GM19324 (cell line): ENCODE data around the gene TMPRSS11B.
"Not testable (repeated sequence)": the region's sequence is repeated elsewhere in the genome, so short reads cannot be mapped to it uniquely, and the experiment has no call there.

Experiments used
- ATAC-seq: cut with Tn5 transposase; IDR thresholded peaks from one replicate; pipeline ENCODE4 v1.9.1; 2021; ENCODE audit warnings: mild to moderate bottlenecking, moderate library complexity; ENCODE audit not compliant: unreplicated experiment, low FRiP score

TMPRSS11B gene

GRCh38 chr4:68240620-68241019 lies 4.9 kb downstream of the TMPRSS11B start:
- no peak for ATAC-seq

GRCh38 chr4:68228568-68228967 lies 16.9 kb downstream of the TMPRSS11B start:
- ATAC-seq, result no peak

GRCh38 chr4:68218044-68218443 lies 27.4 kb downstream of the TMPRSS11B start:
- ATAC-seq, result no peak

GRCh38 chr4:68216501-68216900 lies 29.0 kb downstream of the TMPRSS11B start:
- ATAC-seq, result no peak

- ATAC-seq, result no peak
Measured at GRCh38 chr4:68209003-68209402, 36.5 kb downstream of the TMPRSS11B start.

GRCh38 chr4:68194305-68194704 lies 51.2 kb downstream of the TMPRSS11B start:
- ATAC-seq, result not testable (repeated sequence)

- no peak for ATAC-seq
Measured at GRCh38 chr4:68193194-68193593, 52.3 kb downstream of the TMPRSS11B start.

- ATAC-seq, result no peak
Measured at GRCh38 chr4:68187145-68187544, 58.3 kb downstream of the TMPRSS11B start.

- no peak for ATAC-seq
Measured at GRCh38 chr4:68184923-68185322, 60.6 kb downstream of the TMPRSS11B start.

- no peak for ATAC-seq
Measured at GRCh38 chr4:68183417-68183816, 62.1 kb downstream of the TMPRSS11B start.

- ATAC-seq, result no peak
Measured at GRCh38 chr4:68182382-68182820, 63.1 kb downstream of the TMPRSS11B start.

GRCh38 chr4:68180849-68181526 lies 64.5 kb downstream of the TMPRSS11B start:
- no peak for ATAC-seq

- ATAC-seq, result no peak
Measured at GRCh38 chr4:68176904-68177303, 68.6 kb downstream of the TMPRSS11B start.
